Measurements from ENCODE around the gene DIAPH2. TPM values are rescaled to one million over a fixed set of nuclear protein-coding genes. Genes with fewer than 3 reads are reported as not detected.

The DIAPH2 gene
- 10 to 100 TPM; 36.6 to 78.3 (median 41.4) TPM for total RNA-seq

DNA sequence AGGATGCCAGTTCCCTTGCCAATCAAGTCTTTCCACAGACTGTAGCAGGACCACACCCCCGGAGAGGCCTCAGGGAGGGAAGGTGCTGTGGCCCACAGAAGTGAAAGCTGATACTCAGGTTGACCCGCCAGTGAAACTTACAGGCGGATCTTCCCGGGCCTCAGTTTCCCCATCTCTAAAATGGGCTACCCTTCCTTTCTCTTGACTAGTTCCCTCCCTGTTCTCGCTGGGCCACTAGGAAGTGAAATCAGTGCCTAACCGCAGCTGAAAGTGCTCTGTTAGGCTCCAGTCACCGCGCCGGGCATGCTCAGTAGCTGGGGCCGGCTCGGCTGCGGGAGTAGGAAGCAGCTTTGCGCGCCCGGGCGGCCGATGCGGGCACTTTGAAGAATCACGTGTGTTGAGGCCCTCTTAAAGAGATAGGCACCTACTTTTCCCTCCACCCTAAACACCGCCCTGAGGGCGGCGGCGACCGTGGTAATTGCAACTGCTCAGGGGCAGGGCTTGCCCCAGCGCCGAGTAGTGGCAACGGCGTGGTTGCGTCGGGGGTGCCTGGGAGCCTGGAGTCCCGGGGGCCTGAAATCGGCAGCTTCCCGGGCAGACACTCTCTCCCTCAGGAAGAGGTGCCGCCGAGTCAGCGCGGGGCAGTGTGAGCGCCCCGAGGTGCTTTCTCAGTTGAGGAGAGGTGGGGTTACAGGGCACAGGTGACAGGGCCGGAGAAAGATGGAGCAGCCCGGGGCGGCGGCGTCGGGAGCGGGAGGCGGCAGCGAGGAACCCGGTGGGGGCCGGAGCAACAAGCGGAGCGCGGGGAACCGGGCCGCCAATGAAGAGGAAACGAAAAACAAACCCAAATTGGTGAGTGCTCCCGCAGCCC lies at the start of gene DIAPH2:
Gene DIAPH2 (plus strand): TSS at position 504 of the 871 bp plus-strand sequence.
- TF ChIP-seq, protein P1, sequence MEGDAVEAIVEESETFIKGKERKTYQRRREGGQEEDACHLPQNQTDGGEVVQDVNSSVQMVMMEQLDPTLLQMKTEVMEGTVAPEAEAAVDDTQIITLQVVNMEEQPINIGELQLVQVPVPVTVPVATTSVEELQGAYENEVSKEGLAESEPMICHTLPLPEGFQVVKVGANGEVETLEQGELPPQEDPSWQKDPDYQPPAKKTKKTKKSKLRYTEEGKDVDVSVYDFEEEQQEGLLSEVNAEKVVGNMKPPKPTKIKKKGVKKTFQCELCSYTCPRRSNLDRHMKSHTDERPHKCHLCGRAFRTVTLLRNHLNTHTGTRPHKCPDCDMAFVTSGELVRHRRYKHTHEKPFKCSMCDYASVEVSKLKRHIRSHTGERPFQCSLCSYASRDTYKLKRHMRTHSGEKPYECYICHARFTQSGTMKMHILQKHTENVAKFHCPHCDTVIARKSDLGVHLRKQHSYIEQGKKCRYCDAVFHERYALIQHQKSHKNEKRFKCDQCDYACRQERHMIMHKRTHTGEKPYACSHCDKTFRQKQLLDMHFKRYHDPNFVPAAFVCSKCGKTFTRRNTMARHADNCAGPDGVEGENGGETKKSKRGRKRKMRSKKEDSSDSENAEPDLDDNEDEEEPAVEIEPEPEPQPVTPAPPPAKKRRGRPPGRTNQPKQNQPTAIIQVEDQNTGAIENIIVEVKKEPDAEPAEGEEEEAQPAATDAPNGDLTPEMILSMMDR (IDR thresholded peaks at IDR 0.05) = no peak
- peak; percentile 58 for DNase-seq (ENCODE audit: low spot score)
- ATAC-seq (ENCODE audit: low FRiP score) = peak; percentile 72

DNA sequence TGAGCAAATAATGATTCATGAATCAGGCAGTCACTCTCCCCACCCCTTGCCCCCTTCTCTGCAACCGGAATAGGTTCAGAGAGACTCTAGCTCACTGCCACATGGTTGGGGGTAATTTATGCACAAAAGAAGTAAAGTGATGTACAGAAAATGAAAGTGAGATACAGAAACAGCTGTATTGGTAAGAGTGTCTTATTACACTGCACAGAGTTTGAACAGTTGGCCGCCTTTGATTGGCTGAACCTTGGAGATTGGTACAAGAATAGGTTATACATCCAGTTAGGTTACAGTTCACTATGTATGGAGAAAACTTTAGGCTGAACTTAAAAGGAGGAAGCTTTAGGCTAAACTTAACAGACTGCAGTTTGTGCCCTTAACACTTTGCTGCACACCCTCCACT lies 34.6 kb upstream of the DIAPH2 start:
- ATAC-seq (ENCODE audit: low FRiP score) = no peak
- TF ChIP-seq, protein P1 (IDR thresholded peaks at IDR 0.05) = no peak
- no peak for DNase-seq (ENCODE audit: low spot score)

DNA sequence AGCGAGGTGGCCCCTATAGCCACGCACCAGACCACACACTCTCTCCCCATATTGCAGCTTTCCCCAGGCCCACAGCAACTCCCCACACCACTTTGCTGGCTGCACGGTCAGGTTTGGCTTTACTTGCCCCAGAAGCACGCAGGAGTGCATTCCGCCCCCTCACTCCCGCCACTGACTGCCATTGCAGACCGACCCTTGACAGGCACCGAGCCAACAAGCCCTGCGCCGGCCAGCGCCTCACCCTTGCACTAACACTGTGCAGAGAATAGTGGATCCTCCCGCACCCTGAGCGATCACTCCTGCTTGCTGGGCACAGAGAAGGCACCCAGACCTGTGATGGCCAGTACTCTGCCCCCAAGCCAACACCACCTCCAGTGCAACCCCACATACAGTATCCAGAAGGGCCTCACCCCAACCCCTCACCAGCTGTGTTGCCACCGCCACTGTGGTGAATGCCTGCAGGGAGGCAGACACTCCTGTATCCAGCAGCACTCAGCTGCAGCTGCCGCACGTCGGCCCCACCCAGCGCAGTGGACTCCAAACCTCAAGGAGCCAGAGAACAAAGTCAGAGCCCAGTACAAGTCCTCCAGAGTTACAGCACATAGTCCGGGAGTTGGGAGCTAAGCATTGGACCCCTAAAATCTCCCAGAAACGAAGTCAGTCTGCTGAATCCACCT lies 28.6 kb upstream of the DIAPH2 start:
- no peak for DNase-seq (ENCODE audit: low spot score)
- ATAC-seq (ENCODE audit: low FRiP score) = no peak
- TF ChIP-seq, protein P1 (IDR thresholded peaks at IDR 0.05) = no peak

DNA sequence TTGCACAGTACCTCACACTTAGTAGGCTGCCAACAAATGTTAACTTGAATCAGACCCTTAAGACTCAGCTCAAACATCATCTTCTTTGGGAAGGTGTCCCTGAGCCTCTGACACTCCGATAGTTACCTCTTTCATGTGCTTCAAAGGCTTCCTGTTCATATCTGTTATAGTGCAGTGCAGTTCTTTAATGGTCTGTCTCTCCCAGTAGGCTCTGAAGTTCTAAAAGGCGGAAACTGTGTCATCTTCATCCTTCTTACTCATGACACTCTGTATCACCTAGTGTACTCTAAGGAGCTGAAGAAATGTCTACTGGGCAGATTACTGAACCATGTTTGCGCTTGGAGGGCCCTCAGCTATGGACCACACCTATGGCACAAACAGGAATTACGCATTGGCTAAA lies 2.1 kb upstream of the DIAPH2 start:
- TF ChIP-seq, protein P1 (IDR thresholded peaks at IDR 0.05) = no peak
- no peak for ATAC-seq (ENCODE audit: low FRiP score)
- no peak for DNase-seq (ENCODE audit: low spot score)

DNA sequence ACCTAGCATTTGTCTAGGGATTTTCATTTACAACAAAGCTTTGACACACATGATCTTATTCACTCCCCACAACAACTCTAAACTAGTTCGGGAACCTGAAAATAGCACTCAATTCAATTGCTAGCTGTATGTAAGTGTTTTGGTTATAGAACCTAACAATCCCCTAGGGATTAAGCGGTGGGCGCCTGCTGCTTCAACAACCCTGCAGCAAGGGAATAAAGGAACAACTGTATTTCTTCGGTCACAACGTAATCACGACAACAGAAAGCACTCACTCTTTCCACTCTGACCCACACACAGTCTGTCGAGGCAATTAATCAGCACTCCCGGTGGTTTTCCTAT lies 674 bp upstream of the DIAPH2 start:
- peak; percentile 33 for ATAC-seq (ENCODE audit: low FRiP score)
- TF ChIP-seq, protein P1 (IDR thresholded peaks at IDR 0.05) = no peak

DNA sequence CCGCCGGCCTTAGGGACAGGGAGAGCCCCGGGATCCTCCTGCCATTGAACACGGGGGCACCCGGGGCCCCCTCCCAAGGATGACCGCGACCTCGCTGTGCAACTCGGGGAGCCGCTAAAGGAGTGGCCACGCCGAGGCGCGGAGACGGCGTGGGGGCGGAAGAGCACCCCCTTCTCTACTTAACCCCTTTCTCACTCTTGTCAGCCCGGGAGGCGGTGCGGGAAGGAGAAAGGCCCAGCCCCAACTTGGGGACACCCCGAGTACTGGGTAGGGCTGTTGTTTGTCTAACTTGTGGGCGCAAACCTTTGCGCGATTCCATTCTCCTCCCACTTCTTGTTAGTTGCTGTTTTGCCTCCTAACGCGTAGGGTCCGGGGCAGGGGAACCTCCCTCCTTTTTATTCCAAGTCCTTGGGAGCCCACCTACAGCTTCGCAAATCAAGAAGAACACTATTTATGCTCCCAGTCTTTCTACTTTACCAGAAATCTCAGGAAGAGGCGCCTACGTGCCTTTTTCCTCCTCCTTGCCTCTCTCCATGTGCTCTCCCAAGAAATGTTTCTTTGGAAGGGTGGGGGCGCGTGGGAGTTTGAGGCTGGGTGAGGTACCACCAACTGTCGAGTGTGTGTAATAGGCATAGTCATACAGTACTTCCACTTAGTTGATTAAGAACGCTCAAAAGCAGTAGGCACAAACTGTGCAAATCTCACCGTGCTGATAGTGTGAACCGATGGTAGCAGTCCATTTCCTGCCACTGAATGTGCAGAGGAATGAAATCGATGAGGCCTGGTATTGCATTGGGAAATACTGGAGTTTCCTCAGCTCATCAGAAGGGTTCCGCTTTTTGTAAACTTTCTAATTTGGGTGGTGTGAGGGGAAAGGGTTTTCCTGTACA lies 813 bp downstream of the DIAPH2 start:
- DNase-seq (ENCODE audit: low spot score) (peak; percentile 28), ATAC-seq (ENCODE audit: low FRiP score) (peak; percentile 73)
- TF ChIP-seq, protein P1 (IDR thresholded peaks at IDR 0.05) = no peak

More for the DNA sequence above, 674 bp upstream of the DIAPH2 start:
- DNase-seq (ENCODE audit: low spot score) = no peak
